Spleen (tissue), 7 donors: ENCODE measurements around the gene NRG3.

Experiments used
- POLR2AphosphoS5 ChIP-seq, 3 donors: sonication (generic); formaldehyde crosslinking; IDR thresholded peaks; one replicate each; pipeline ENCODE4 v1.5.1; 2017; ENCODE audit warnings: antibody characterized with exemption in 3 of 3
- TF ChIP-seq, protein P1 (sequence below), 11 experiments: fragments of 200-600 bp in 7 of 11; fragments of 450-650 bp in 4 of 11; sonication (generic) in 4 of 11; IDR thresholded peaks in 8 of 11; conservative IDR thresholded peaks in 3 of 11; 1 replicate in 7 of 11; 2 replicates in 4 of 11; pipeline versions ENCODE4 v1.4.0 to v1.8.0; 2016 to 2021; ENCODE audit warnings: antibody characterized with exemption in 11 of 11, inconsistent platforms in 4 of 11, mild to moderate bottlenecking in 1 of 11
- donor health status: DM: no; HTN: no; CAD: no; lungs with moderate emphysema.
- donor health status: DM: no; HTN: no; CAD: no.
- donor health status: DM: no; HTN: no; CAD: no.

GRCh38 chr10:82544377-82544776 is 669.4 kb downstream of the NRG3 start:
- TF ChIP-seq, protein P1, sequence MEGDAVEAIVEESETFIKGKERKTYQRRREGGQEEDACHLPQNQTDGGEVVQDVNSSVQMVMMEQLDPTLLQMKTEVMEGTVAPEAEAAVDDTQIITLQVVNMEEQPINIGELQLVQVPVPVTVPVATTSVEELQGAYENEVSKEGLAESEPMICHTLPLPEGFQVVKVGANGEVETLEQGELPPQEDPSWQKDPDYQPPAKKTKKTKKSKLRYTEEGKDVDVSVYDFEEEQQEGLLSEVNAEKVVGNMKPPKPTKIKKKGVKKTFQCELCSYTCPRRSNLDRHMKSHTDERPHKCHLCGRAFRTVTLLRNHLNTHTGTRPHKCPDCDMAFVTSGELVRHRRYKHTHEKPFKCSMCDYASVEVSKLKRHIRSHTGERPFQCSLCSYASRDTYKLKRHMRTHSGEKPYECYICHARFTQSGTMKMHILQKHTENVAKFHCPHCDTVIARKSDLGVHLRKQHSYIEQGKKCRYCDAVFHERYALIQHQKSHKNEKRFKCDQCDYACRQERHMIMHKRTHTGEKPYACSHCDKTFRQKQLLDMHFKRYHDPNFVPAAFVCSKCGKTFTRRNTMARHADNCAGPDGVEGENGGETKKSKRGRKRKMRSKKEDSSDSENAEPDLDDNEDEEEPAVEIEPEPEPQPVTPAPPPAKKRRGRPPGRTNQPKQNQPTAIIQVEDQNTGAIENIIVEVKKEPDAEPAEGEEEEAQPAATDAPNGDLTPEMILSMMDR (IDR thresholded peaks at IDR 0.05 in 8 of 11, conservative IDR thresholded peaks at IDR 0.05 in 3 of 11) = no peak
- TF ChIP-seq POLR2AphosphoS5 (IDR thresholded peaks at IDR 0.05) = no peak
